ENCODE measurements around the gene TPK1.
A peak's percentile ranks its signal among the peaks of the same experiment; 100 is the strongest.

TPK1 gene

GRCh38 chr7:144835652-144836544 lies at the start of gene TPK1:
Gene TPK1 (minus strand): TSS chr7:144836053. CDS start chr7:144835602, 451 bp downstream.
- DNase-seq = peak; percentile 80 to 92

GRCh38 chr7:144885478-144885877 lies 49.6 kb upstream of the TPK1 start:
- DNase-seq = no peak

- DNase-seq = no peak
Observed at GRCh38 chr7:144884896-144885295, 49.0 kb upstream of the TPK1 start.

GRCh38 chr7:144873316-144873845 lies 37.5 kb upstream of the TPK1 start:
- DNase-seq = no peak

GRCh38 chr7:144869082-144869481 lies 33.2 kb upstream of the TPK1 start:
- DNase-seq = no peak

- no peak for DNase-seq
Observed at GRCh38 chr7:144866189-144866588, 30.3 kb upstream of the TPK1 start.

- no peak for DNase-seq
Observed at GRCh38 chr7:144863320-144863647, 27.4 kb upstream of the TPK1 start.

GRCh38 chr7:144862612-144863319 lies 26.9 kb upstream of the TPK1 start:
- DNase-seq = peak in 1 of 2 experiments; percentile 9

GRCh38 chr7:144859739-144860138 lies 23.9 kb upstream of the TPK1 start:
- no peak for DNase-seq

GRCh38 chr7:144857463-144857862 lies 21.6 kb upstream of the TPK1 start:
- DNase-seq = no peak

GRCh38 chr7:144854839-144855424 lies 19.1 kb upstream of the TPK1 start:
- peak in 1 of 2 experiments; percentile 41 for DNase-seq

GRCh38 chr7:144853542-144853941 lies 17.7 kb upstream of the TPK1 start:
- DNase-seq = no peak

- no peak for DNase-seq
Observed at GRCh38 chr7:144848078-144848477, 12.2 kb upstream of the TPK1 start.

GRCh38 chr7:144842377-144842851 lies 6.6 kb upstream of the TPK1 start:
- no peak for DNase-seq

GRCh38 chr7:144836545-144836842 lies 641 bp upstream of the TPK1 start:
- no peak for DNase-seq

- peak; percentile 7 to 53 for DNase-seq
Observed at GRCh38 chr7:144835155-144835611, 670 bp downstream of the TPK1 start.

GRCh38 chr7:144834641-144835144 lies 1.2 kb downstream of the TPK1 start:
- DNase-seq = no peak

GRCh38 chr7:144830811-144831210 lies 5.0 kb downstream of the TPK1 start:
- DNase-seq = no peak

- no peak for DNase-seq
Observed at GRCh38 chr7:144830024-144830785, 5.6 kb downstream of the TPK1 start.

- DNase-seq = no peak
Observed at GRCh38 chr7:144827621-144828020, 8.2 kb downstream of the TPK1 start.

GRCh38 chr7:144826208-144826607 lies 9.6 kb downstream of the TPK1 start:
- no peak for DNase-seq

- no peak for DNase-seq
Observed at GRCh38 chr7:144824360-144824759, 11.5 kb downstream of the TPK1 start.

GRCh38 chr7:144822223-144822622 lies 13.6 kb downstream of the TPK1 start:
- DNase-seq = no peak
